Measurements from ENCODE around the gene ARHGEF28. TPM values are rescaled to one million over a fixed set of nuclear protein-coding genes. Genes with fewer than 3 reads are reported as not detected.

The ARHGEF28 gene
- total and polyA plus RNA-seq, 10 of the 15 experiments (the other 5 are each of a cell fraction or from before 2014, with no cell fraction given) = 0.10 to 0.72 (median 0.22) TPM; not detected in 2

DNA sequence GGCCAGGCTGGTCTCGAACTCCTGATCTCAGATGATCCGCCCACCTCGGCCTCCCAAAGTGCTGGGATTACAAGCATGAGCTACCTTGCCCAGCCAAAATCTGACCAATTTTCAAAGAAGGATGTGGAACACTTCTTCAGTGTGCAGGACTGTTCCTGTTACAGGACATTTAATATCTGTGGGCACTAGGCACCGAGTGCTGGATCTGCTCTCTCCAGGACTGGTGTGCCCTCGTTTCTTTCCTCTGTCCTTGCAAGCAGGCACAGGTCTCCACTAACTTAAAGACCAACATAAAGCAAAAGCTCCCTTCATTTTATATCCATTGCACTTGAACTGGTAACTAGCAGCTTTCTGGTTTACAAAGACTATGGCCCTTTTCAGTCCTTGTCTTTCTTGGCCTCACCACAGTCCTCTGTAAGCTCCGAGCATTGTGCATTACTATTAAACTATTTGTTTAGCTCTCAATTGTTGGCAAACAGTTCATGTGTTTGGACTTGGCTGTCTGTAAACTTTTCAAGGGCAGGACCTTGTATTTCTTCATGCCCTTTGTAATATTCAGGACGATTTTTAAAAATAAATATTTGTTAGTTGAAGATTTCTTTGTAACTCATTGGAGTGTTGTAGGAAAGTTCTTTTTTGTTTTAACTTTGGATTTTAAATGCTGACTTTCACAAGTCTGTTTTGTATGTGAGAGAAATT is 37.3 kb downstream of the ARHGEF28 start:
- no peak overlapping the region; the same call in 1 of the 2 replicates for H2AFZ ChIP-seq (ENCODE audit: control insufficient read depth, low read depth, low read length)
- 54% methylated on average over 7 of the region's 7 CpGs for WGBS (ENCODE audit: insufficient coverage, insufficient replicate concordance, low lambda C conversion rate, missing lambda C conversion rate)
- H3K9me3 ChIP-seq (replicated peaks; ENCODE audit: control insufficient read depth, insufficient read depth, low read length) = no peaks in the 10 kb centered on the region
- H4K20me1 ChIP-seq (ENCODE audit: control insufficient read depth, insufficient read depth) = no peaks in the 10 kb centered on the region
- peak overlapping the region; percentile 70 for H3K27ac ChIP-seq (ENCODE audit: control insufficient read depth, insufficient read depth)
- H3K79me2 ChIP-seq (ENCODE audit: control insufficient read depth, insufficient read depth, low read length) = no peaks in the 10 kb centered on the region
- peaks cover 30% of the 10 kb centered on the region for H3K4me1 ChIP-seq (ENCODE audit: control insufficient read depth, insufficient read depth, low read length)
- RAD21 ChIA-PET (ENCODE audit: unreplicated experiment) = interaction anchor here (0.7 to 4.9 kb wide), 11 partner anchors 10 to 130 kb away, joined by 3 to 43 read pairs (median 4); no protein-coding TSS in a partner anchor
- FAIRE-seq (no peak), ATAC-seq (peak; percentile 12), DNase-seq (ENCODE audit: low read depth, low spot score) (no peak)
- in situ Hi-C loops (cut with MboI) (no loop called here), intact Hi-C loops (cut with micrococcal nuclease; ENCODE audit: unreplicated experiment) (no loop called here)
- H3K4me2 ChIP-seq (ENCODE audit: control insufficient read depth, insufficient read depth) = peak overlapping the region; percentile 34
- H3K9ac ChIP-seq (ENCODE audit: control insufficient read depth, insufficient read depth, low read length) = no peak overlapping the region
- no peaks in the 10 kb centered on the region for H3K27me3 ChIP-seq (replicated peaks in 1 of 2; ENCODE audit: control insufficient read depth in 2 of 2, insufficient read depth in 2 of 2, low read length in 1 of 2)
- POLR2A ChIA-PET = interaction anchor here (0.8 to 2.1 kb wide), 10 partner anchors 9 to 38 kb away, joined by 3 to 7 read pairs (median 4); no protein-coding TSS in a partner anchor
- TF ChIP-seq, protein P1, sequence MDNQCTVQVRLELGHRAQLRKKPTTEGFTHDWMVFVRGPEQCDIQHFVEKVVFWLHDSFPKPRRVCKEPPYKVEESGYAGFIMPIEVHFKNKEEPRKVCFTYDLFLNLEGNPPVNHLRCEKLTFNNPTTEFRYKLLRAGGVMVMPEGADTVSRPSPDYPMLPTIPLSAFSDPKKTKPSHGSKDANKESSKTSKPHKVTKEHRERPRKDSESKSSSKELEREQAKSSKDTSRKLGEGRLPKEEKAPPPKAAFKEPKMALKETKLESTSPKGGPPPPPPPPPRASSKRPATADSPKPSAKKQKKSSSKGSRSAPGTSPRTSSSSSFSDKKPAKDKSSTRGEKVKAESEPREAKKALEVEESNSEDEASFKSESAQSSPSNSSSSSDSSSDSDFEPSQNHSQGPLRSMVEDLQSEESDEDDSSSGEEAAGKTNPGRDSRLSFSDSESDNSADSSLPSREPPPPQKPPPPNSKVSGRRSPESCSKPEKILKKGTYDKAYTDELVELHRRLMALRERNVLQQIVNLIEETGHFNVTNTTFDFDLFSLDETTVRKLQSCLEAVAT (IDR thresholded peaks at IDR 0.05) = 0 out of 2 replicates have a peak, but pooled peaks have one; percentile 24
- TF ChIP-seq, protein P2, sequence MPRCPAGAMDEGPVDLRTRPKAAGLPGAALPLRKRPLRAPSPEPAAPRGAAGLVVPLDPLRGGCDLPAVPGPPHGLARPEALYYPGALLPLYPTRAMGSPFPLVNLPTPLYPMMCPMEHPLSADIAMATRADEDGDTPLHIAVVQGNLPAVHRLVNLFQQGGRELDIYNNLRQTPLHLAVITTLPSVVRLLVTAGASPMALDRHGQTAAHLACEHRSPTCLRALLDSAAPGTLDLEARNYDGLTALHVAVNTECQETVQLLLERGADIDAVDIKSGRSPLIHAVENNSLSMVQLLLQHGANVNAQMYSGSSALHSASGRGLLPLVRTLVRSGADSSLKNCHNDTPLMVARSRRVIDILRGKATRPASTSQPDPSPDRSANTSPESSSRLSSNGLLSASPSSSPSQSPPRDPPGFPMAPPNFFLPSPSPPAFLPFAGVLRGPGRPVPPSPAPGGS (IDR thresholded peaks at IDR 0.05; ENCODE audit: borderline replicate concordance, insufficient read depth, low read depth, low read length, poor library complexity, severe bottlenecking) = no peak
- SMC1A ChIA-PET (ENCODE audit: uncharacterized antibody, unreplicated experiment) = interaction anchor here (0.7 to 9.9 kb wide), 15 partner anchors 10 to 131 kb away, joined by 3 to 114 read pairs (median 4); no protein-coding TSS in a partner anchor
- H3K36me3 ChIP-seq (ENCODE audit: control insufficient read depth in 2 of 2, insufficient read depth in 2 of 2, low read length in 1 of 2) = no peaks in the 10 kb centered on the region
- CTCF ChIA-PET = interaction anchor here (1.0 to 3.2 kb wide), 10 partner anchors 8 to 977 kb away, joined by 3 to 20 read pairs (median 6); partner anchors contain the start of gene ENC1
- H3K4me3 ChIP-seq = no peak overlapping the region
- no TSS peak for BruUV-seq (replicated peaks)

All from GM12878 (cell line).